A673 (cell line): Measurements from ENCODE around the gene ADCY5. TPM values are rescaled to one million over a fixed set of nuclear protein-coding genes. Genes with fewer than 3 reads are reported as not detected.

Experiments
- BruUV-seq: library from RNA; stranded (reverse); fragments of 400-500 nt; replicated peaks from 2 replicates; lab custom pipeline; 2021; lab: Mats Ljungman, UMichigan
- CTCF ChIA-PET: fragments of 300-600 bp; sonication (Branson Sonifier 250); formaldehyde crosslinking; loops from one replicate; lab custom pipeline; 2022; ENCODE audit warnings: antibody characterized with exemption; lab: Charles Lee
- POLR2A ChIA-PET: fragments of 300-600 bp; sonication (Branson Sonifier 250); formaldehyde crosslinking; loops from one replicate; lab custom pipeline; 2022; ENCODE audit warnings: antibody characterized with exemption; ENCODE audit not compliant: low non-redundant PET; lab: Charles Lee
- DNase-seq: peaks from one replicate; pipeline ENCODE4 v3.0.0-alpha.2; 2015; ENCODE audit warnings: low spot score
- H3K27ac ChIP-seq: fragments of 200-600 bp; sonication (generic); 2 replicates; pipeline ENCODE4 v1.5.1; 2016; ENCODE audit warnings: mixed run types, low read depth, mild to moderate bottlenecking, mixed read lengths, antibody characterized with exemption, low read length; ENCODE audit not compliant: poor library complexity, severe bottlenecking
- H3K27me3 ChIP-seq: fragments of 200-600 bp; sonication (generic); replicated peaks from 2 replicates; pipeline ENCODE4 v1.6.1; 2017; ENCODE audit warnings: mixed run types, low read depth, mild to moderate bottlenecking, mixed read lengths, antibody characterized with exemption, low read length; ENCODE audit not compliant: insufficient read depth, poor library complexity
- H3K36me3 ChIP-seq: fragments of 200-600 bp; sonication (generic); 2 replicates; pipeline ENCODE4 v1.6.1; 2016; ENCODE audit warnings: mixed run types, mild to moderate bottlenecking, mixed read lengths, antibody characterized with exemption, low read length; ENCODE audit not compliant: insufficient read depth, poor library complexity, severe bottlenecking
- H3K4me1 ChIP-seq: fragments of 200-600 bp; sonication (generic); 2 replicates; pipeline ENCODE4 v1.6.1; 2017; ENCODE audit warnings: mixed run types, mild to moderate bottlenecking, mixed read lengths, antibody characterized with exemption, low read length; ENCODE audit not compliant: insufficient read depth, poor library complexity, severe bottlenecking
- H3K4me3 ChIP-seq: fragments of 200-600 bp; sonication (generic); 2 replicates; pipeline ENCODE4 v1.5.1; 2016; ENCODE audit warnings: low read depth, mixed run types, mild to moderate bottlenecking, mixed read lengths, low read length; ENCODE audit not compliant: poor library complexity, severe bottlenecking
- H3K9me3 ChIP-seq: fragments of 200-600 bp; sonication (generic); 2 replicates; pipeline ENCODE4 v1.6.1; 2016; ENCODE audit warnings: mixed run types, low read depth, mild to moderate bottlenecking, mixed read lengths, antibody characterized with exemption, low read length; ENCODE audit not compliant: poor library complexity, severe bottlenecking
- EZH2 ChIP-seq: fragments of 200-600 bp; sonication (generic); IDR thresholded peaks from 2 replicates; pipeline ENCODE4 v1.6.1; 2017; ENCODE audit warnings: borderline replicate concordance, low read depth, mild to moderate bottlenecking, mixed read lengths, antibody characterized with exemption, low read length; ENCODE audit not compliant: poor library complexity, severe bottlenecking
- intact Hi-C: fragments of 100-400 bp; cut with micrococcal nuclease; formaldehyde crosslinking; loops from one replicate; pipeline ENCODE4 v1.10.0; 2022; ENCODE audit not compliant: unreplicated experiment
- total RNA-seq: library from RNA; stranded (reverse); gene quantifications from 2 replicates; pipeline ENCODE4 v1.2.3, GENCODE V29; 2021
- TF ChIP-seq, protein P1 (sequence below): fragments of 300-800, 200-600 bp; sonication (generic); conservative IDR thresholded peaks from 2 replicates; pipeline ENCODE4 v1.5.1; 2017; ENCODE audit warnings: low read depth, mild to moderate bottlenecking, antibody characterized with exemption, low read length, moderate library complexity, mixed read lengths

ADCY5 gene
- total RNA-seq, 1 experiment from 2014 or later = 0.21 TPM

DNA sequence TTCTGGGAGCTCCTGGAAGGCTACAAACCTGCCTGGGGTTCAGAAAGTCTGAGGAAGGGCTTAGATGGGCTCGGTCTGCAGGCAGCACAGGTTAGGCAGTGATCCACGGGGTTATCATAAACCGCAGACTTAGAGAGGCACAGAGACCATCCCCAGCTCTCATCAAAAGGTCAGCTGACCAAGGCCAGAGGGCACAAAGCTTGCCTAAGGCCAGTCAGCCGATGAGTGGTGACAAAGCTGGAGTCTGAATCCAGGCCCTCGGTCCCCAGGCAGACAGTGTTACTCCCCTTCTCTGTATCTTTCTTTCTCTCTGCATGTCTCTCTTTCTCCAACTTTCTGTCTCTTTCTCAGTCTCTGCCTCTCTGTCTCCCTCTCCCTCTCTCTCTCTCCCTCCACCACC lies 56.5 kb downstream of the ADCY5 start:
- DNase-seq = no peak
- intact Hi-C loops = no loop called here
- Histone ChIP-seq H3K9me3 (no peaks in the 10 kb centered on the region), H3K4me3 (no peak overlapping the region), H3K4me1 (no peaks in the 10 kb centered on the region), H3K36me3 (no peaks in the 10 kb centered on the region), H3K27ac (no peak overlapping the region), H3K27me3 (peaks cover 3% of the 10 kb centered on the region)
- ChIA-PET CTCF (no interaction called here), POLR2A (no interaction called here)
- BruUV-seq = no TSS peak
- TF ChIP-seq, protein P1, sequence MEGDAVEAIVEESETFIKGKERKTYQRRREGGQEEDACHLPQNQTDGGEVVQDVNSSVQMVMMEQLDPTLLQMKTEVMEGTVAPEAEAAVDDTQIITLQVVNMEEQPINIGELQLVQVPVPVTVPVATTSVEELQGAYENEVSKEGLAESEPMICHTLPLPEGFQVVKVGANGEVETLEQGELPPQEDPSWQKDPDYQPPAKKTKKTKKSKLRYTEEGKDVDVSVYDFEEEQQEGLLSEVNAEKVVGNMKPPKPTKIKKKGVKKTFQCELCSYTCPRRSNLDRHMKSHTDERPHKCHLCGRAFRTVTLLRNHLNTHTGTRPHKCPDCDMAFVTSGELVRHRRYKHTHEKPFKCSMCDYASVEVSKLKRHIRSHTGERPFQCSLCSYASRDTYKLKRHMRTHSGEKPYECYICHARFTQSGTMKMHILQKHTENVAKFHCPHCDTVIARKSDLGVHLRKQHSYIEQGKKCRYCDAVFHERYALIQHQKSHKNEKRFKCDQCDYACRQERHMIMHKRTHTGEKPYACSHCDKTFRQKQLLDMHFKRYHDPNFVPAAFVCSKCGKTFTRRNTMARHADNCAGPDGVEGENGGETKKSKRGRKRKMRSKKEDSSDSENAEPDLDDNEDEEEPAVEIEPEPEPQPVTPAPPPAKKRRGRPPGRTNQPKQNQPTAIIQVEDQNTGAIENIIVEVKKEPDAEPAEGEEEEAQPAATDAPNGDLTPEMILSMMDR = no peak
- no peak for TF ChIP-seq EZH2

DNA sequence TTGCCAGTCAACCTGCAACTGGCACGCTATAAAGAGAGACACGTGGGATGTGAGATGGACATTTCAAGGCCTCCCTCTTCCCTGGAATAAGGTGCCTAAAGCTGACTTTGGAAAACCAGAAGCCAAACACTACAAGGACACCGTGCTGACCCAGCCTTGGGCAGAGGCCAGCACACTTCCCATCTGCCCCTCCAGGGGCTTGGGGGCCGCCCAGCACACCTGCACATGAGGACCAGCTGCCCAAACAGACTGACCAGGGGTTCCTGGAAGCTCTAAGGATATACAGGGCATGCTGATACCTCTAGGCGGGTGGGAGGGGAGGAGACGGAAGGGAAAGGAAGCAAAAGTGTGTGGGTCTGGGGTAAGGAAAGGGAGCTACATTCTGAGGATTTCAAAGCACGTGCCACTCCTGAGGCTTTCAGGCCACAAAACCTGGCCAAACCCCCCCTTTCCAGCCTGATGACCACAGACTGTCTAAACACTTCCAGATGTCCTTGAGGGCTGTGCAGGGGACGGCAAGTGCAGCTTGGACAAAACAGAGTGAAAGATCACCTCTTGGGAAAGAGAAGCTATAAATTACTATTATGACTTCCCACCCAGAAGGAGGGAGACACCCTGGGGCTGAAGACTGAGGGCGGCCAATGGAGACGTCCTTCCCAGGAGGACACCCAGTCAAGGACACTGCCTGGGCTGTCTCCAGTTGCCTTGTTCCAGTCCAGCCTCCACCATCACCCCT lies 57.9 kb downstream of the ADCY5 start:
- POLR2A ChIA-PET = no interaction called here
- BruUV-seq = no TSS peak

DNA sequence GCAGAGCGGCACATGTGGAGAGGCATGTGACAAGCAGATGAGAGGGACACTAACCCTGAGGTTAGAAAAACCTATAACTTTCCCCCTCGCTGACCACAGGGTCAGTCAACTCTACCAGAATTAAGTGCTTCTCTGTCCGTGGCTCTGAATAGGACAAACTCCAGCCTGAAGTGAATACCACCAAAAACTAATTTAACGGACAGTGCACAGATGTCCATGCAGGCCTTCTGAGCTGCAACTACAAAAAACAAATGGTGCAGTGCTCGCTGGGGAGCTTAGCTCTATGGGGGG lies 59.3 kb downstream of the ADCY5 start:
- Histone ChIP-seq H3K27ac (no peak overlapping the region), H3K36me3 (no peaks in the 10 kb centered on the region), H3K27me3 (no peaks in the 10 kb centered on the region), H3K4me3 (no peak overlapping the region), H3K4me1 (no peaks in the 10 kb centered on the region), H3K9me3 (no peaks in the 10 kb centered on the region)
- BruUV-seq = no TSS peak
- intact Hi-C loops = no loop called here
- no peak for TF ChIP-seq EZH2
- TF ChIP-seq, protein P1 = no peak
- no peak for DNase-seq
- CTCF ChIA-PET = no interaction called here
- POLR2A ChIA-PET = no interaction called here

More for the DNA sequence above, 57.9 kb downstream of the ADCY5 start:
- TF ChIP-seq, protein P1 = no peak
- TF ChIP-seq EZH2 = no peak
- Histone ChIP-seq H3K4me1 (no peaks in the 10 kb centered on the region), H3K27ac (no peak overlapping the region), H3K9me3 (no peaks in the 10 kb centered on the region), H3K27me3 (no peaks in the 10 kb centered on the region), H3K36me3 (no peaks in the 10 kb centered on the region), H3K4me3 (no peak overlapping the region)
- intact Hi-C loops = no loop called here
- DNase-seq = no peak
- CTCF ChIA-PET = no interaction called here
